HG03460 (cell line): ENCODE measurements around the gene CHST3.

Experiments used
- ATAC-seq: cut with Tn5 transposase; IDR thresholded peaks from one replicate; pipeline ENCODE4 v1.9.1; 2021; ENCODE audit not compliant: unreplicated experiment

Gene CHST3

DNA sequence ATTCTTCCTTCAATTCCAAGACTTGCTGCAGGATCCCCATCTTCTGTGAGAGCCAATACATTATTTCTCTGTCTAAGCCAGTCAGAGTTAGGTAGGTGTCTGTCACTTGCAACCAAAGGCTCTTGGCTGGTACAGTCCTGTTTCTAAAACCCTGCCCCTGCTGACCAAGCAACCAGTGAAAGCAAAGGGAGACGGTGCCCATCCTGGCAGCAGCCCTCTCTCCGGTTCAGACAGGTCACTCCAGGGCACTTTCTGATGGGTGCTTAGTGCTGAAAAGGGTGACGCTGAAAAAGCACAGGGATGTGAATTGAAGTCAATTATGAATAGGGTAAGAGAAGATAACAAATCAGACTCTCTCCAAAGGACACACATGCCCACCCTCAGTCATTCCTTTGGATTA is 86.7 kb downstream of the CHST3 start:
- no peak for ATAC-seq

DNA sequence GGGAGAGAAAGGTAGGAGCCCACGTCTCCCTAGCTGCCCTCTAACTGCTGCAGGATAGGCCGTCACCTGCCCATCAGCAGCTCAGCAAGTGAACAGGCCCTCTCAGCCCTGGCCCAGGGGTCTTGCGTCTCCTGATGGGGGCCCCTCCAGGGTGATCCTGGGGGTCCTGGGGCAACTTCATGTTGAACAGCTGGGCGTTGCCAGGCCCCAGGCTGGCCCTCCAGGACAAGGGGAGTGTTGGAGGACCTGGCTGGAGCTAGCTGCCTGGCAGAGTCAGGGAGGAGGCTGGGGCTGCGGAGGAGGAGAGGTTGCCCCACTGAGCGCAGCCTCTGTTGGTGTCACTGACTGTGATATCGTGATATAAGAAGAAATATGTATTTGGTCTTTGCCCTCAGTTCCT is 89.5 kb downstream of the CHST3 start:
- ATAC-seq, result no peak

- ATAC-seq, result no peak
Measured at GRCh38 chr10:72056113-72056512, 91.9 kb downstream of the CHST3 start.

DNA sequence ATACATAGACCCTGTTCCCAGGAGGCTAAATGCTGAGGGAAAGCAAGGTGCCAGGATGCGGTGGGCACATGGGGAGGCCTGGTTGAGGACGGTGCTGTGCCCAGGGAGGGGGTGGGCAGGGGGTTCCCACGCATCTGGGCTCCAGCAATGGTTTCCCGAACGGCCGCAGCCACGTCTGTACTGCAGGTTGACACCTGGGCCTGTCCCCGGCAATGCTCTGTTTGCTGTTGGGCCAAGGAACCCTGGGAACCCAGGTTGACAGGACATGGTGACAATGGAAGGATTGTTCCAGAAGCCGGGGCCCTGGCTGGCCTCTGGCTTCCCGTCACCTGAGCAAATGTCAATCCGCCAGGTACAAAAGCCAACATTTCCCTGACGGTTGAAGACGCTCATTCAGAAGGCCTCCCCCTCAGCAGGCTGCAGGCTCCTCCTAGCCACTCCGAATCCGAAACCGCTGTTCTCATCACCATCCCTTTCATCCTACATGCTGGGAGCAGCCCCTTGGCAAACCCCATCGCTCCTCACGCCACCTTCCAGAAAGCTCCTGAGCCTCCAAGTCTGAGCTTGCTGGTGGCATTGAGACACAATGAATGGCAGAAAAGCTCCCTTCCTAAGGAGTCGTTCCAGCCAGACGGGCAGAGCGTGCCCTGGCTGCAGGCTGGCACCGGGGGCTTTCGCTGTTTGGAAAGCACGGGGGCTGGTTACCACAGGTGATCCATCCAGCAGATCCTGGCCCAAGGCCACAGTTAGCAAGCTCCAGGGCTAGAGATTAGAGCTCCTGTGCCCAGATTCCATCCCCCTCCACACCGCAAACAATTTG is 92.9 kb downstream of the CHST3 start:
- ATAC-seq, result no peak

DNA sequence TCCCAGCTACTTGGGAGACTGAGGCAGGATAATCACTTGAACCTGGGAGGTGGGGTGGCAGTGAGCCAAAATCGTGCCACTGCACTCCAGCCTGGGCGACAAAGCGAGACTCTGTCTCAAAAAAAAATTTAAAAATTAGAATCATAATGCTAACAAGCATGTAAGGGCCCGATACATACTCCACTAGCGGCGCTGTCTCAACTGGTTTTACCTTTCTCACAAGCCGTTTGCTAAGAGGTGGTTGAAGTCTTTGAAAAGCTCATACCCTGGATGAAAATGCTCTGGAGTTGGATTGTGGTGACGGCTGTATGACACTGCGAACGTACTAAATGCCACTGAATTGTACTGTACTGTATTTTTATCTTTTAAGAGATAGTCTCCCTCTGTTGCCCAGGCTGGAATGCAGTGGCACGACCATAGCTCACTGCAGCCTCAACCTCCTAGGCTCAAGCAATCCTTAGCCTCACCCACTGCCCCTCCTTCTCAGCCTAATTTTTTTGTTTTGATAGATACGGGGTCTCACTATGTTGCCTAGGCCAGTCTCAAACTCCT is 94.2 kb downstream of the CHST3 start:
- ATAC-seq, result no peak

DNA sequence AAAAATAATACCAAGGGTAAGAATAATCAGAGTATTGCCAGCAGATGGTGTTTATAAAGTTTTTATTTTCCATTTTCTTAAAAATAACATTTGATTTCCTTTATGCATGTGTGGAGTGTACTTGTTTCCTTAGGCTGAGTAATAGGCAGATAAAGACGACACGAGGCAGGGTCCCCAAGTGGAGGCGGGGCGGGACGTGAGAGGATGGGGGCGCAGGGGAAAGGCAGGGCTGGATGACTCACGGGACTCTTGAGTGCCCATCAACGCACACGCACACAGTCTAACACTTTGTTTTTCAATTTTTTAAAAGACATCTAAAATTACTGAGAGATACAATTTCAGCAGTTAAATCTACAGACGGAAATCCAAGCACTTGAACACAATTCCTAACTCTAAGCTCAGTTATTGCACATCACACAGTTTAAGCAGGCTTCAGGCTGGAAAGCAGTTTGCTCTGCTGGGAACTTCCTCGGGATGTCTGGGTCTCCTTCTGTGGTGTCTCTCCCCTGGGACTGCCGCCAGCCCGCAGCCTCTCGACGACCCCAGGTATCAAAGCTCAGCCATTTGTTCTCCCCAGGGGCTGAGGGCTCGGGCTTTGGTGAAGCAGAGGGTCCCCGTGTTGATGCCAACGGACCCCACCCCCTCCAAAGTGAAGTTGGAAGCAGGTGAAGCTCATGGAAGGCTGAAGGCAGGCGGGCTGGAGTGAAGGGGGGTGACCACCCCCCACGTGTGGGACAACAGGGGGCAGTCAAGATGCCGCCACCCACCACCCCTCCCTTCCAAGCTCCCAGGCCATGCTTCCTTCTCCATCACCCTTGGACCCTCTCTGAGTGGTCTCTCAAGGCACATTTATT is 95.0 kb downstream of the CHST3 start:
- no peak for ATAC-seq

DNA sequence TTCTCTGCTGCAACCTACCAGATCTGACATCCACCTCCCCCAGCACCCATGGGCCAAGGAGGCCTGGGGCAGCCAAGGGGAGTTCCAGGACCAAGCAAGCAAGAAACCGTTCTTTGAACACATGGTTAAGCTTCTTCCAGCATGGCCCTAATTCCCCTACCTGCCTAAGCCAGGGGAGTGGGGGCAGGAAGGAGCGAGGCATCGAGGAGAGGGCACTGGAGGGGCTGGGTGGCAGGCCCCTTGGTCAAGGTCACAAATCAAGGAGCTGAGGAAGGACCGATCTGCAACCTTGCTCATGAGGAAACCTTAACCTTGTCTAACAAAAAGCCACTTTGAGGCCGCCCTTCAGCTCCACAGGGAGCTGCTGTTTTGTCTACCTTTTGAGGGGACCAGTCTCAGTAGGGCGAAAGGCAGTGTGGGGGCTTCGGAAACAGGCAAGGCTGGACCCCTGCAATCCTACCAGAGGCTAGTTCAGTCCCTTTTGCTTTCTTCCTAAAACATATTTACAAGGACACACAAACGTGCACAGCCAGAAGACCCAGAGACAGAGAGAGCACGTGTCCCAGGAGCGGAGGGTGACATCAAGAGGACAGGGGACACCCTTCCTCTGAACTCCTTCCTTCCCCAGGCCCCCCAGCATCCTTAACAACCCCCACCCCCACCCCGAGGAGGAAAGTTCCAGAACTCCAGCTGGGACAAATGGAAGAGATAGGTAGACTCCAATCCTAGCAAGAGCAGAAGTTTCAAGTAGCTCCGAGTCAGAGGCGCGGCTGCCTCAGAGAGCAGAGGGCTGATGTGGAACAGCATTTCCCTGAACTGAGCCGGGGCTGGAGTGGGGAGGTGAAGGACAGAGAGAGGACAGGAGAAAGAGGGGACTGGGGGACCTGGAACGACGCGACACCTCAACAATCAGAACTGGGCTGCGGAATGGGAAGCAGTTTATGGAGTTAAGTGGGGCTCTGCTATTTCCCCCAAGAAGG is 95.9 kb downstream of the CHST3 start:
- no peak for ATAC-seq

GRCh38 chr10:72061491-72061890 is 97.3 kb downstream of the CHST3 start:
- ATAC-seq, result no peak

GRCh38 chr10:72061930-72062329 is 97.7 kb downstream of the CHST3 start:
- no peak for ATAC-seq

DNA sequence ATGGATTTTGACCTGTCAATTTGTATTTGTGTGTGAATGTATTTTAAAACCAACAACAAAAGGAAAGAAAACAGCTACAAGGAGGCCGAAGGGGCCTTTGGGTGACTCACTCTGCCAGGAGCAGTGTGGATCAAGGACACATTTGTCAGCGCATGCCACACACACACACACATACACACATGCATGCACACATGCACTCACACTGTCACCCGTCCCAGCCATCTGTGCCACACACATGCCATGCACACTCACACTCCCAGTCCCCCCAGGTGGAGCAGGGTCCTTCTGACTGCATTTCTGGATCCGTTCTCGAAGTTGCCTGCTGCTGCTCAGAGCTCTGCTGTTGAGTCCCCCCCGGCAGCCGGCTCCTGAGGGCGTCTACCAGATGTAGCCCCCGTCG is 98.2 kb downstream of the CHST3 start:
- no peak for ATAC-seq
